ENCODE results near the gene ITIH3.

Gene ITIH3

DNA sequence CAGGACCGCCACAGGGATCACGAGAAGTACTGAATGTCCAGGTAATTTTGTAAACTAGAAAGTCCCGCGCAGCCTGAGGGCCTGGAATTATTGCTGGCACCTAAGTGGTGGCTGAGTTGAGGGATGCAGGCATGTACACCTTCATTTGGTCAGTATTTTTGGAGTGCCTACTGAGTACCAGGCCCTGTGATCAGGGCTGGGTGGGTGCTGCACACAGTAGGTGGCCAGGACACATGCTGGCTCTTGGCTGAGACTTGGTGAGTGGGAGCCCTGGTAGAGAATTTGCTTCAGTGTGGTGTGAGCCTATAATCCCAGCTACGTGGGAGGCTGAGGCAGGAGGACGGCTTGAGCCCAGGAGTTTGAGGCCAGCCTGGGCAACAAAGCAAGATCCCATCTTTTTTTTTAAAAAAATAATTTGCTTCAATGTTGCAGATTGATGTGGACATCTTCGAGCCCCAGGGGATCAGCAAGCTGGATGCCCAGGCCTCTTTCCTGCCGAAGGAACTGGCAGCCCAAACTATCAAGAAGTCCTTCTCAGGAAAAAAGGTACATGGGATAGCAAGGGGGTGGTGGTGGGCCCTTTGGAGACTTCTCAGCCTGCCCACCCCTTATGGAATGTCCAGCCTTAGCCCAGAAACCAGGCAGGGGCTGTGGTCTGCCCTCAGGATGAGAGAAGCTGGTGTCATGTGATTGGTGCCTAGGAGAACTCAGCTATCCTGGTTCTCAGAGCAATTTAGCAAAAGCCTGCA, 14.6 kb upstream of the ITIH3 start:
- no peak for DNase-seq (ENCODE audit: low read depth)

- no peak for DNase-seq (ENCODE audit: low read depth)
Observed at GRCh38 chr3:52781741-52782140, 12.9 kb upstream of the ITIH3 start.

DNA sequence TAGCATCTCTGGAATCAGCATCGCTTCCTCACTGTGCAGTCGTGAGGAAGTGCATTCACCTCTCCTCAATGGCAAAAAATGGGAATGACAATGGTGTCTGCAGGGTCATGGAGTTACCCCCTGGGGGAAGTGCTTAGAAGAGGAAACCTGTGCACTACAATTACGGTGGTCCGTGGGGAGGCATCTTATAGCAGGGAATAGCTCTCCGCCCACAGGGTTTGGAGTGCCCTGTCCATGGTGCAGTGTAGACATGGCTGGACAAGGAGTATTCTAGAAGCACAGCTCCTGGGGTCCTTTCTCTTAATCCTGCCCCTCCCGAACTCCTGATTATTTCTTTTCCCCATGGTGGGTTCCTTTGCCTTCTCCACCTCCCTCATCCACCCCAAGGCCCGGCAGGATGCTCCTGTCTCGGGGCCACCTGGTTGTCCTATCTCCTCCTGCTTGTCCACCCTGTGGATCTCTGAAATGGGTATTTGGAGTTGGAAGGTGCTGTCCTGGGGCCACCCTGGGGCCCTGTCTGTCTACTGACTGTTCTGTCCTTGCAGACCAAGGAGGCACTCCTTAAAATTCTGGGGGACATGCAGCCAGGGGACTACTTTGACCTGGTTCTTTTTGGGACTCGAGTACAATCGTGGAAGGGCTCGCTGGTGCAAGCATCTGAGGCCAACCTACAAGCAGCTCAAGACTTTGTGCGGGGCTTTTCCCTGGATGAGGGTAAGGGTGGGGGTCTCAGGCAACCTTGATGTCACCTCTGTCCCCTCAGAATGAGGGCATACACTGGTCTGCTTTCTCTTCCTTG, 12.0 kb upstream of the ITIH3 start:
- no peak for DNase-seq (ENCODE audit: low read depth)

DNA sequence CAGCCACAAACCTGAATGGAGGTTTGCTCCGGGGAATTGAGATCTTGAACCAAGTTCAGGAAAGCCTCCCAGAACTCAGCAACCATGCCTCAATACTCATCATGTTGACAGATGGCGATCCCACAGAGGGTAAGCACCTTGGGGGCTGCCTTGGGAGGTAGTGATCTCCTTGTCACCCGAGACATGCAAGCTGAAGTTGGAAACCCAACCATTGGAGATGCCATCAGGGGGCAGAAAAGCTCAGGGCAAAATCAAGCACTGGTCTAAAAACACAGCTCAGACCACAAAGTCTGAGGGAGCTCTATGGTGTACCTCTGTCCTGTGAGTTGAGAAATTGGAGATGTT, 11.4 kb upstream of the ITIH3 start:
- no peak for DNase-seq (ENCODE audit: low read depth)

DNA sequence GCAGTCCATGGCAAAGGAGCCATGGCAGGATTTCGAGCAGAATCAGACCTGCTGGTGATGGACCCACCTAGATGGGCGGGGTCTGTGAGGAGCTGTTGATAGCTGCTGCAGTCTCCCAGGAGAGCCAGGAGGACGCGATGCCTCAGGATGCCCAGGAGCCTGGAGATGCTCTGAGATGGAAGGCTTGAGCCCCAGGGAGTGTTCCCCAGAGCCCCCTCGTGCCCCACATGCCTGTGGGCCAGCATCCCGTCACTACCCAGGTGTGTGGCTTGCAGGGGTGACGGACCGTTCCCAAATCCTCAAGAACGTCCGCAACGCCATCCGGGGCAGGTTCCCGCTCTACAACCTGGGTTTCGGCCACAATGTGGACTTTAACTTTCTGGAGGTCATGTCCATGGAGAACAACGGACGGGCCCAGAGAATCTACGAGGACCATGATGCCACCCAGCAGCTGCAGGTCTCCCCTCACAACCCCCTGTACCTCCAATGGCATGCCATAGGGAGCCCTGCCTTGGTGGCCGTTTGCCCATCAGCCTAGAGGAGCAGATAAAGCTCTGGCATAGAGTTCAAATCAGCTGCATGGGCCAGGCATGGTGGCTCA, 10.5 kb upstream of the ITIH3 start:
- no peak for DNase-seq (ENCODE audit: low read depth)

GRCh38 chr3:52784931-52785590, 9.5 kb upstream of the ITIH3 start:
- no peak for DNase-seq (ENCODE audit: low read depth)

DNA sequence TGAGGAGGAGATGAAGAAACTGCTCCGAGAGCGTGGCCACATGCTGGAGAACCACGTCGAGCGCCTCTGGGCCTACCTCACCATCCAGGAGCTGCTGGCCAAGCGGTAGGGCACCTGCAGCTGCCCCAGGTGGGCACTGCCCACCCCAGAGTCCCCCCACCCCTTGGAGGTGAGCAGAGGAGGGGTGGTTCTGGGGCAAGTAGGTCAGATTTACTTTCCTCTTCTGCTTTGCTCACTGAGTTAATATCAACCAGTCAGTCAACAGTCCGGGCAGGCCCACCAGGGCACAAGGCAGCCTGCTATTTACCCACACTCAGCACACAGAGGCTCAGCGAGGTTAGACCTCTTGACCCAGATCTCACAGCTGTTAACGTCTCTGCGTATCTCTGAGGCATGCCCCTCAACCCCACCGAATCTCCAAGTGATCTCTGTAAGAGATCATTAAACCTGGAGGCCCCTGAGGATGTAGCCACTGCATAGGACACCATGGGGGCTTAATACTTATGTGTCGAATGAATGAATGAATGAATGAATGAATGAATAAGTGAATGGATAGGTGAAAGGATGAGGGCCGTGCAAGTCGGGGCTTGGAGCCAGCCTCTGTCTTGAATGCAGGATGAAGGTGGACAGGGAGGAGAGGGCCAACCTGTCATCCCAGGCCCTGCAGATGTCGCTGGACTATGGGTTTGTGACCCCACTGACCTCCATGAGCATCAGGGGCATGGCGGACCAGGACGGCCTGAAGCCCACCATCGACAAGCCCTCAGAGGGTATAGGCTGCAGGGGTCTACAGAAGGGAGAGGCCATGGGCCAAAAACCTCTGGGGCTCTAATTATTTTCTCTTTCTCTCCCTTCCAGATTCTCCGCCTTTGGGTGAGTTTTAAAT, 8.0 kb upstream of the ITIH3 start:
- no peak for DNase-seq (ENCODE audit: low read depth)

- no peak for DNase-seq (ENCODE audit: low read depth)
Observed at GRCh38 chr3:52787246-52787645, 7.3 kb upstream of the ITIH3 start.

DNA sequence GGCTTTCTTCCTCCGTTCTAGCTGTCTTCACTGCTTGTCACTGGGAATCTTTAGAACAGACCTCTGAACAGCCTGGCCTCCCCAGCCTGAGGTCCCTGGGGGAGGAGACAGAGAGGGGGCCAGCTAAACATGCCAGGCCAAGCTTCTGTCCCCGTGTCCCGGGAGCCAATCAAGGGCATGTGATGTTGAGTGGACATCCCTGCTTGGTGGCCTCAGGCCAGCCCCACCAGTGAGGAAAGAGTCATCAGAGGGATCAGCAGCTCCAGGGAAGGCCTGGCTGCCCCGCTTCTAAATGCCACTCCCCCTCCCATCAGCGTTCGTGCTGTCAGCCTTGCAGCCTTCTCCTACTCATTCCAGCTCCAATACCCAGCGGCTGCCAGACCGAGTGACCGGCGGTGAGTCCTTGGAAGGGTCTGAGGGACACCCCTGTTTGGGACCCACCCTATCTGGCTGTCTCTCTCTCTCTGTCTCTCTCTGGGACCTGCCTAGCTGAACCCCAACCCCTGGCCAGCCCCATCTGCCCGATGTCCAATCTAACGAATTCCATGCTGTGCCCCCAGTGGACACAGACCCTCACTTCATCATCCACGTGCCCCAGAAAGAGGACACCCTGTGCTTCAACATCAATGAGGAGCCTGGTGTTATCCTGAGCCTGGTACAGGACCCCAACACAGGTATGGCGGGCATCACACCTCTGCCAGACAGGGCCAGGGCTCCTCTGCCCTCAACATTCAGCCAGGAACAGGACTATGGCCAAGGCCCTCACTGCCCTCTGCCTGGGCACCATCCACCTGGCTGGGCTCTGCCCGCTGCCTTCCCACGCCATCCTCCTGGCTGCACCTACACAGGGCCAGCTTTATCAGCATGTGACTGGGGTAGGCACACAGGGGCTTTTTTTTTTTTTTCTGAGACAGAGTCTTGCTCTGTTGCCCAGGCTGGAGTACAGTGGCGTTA, 6.6 kb upstream of the ITIH3 start:
- DNase-seq (ENCODE audit: low read depth) = no peak

DNA sequence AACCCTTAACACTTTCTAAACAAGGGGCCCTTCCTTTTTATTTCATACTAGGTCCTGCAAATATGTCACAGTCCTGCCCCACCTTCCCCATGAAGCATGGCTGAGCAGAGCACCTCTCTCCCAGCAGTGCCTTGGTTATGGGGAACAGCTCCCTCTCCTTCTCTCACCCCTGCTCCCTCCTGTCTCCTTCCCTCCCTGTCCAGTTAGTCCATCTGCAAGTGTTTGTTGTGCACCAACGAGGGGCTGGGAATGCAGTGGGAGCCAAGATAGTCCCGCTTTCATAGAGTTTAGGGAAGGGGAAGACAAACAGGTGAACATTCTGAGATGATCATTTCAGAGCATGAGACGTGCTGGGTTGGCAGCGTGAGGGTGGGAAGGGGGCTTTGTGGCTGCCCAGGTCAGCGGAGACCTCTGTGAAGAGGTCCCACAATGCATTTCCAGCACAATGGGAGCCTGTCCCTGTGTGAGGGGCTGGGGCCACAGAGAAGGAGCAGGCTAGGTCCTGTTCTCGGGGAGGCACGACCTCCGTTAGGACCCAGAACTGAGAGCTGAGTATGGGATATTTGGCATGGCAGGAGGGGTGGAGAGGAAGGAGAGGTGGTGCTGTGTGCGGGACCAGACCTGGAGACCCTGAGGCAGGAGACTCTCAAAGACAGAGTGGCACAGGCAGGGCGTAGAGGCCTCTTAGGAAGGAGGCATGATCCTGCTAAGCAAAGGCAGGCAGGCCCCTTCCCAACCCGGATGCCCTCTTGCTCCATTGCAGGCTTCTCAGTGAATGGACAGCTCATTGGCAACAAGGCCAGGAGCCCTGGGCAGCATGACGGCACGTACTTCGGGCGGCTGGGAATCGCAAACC, 5.5 kb upstream of the ITIH3 start:
- no peak for DNase-seq (ENCODE audit: low read depth)

DNA sequence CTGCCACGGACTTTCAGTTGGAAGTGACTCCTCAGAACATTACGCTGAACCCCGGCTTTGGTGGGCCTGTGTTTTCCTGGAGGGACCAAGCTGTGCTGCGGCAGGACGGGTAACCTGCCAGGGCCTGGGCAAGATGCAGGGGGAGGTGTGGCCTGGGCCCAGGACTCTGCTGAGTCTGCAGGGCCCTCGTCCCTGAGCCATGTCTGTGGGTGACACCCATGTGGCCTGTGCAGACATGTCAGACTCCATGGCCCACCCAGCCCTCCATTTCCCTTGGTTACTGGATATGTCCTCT, 4.9 kb upstream of the ITIH3 start:
- no peak for DNase-seq (ENCODE audit: low read depth)

- DNase-seq (ENCODE audit: low read depth) = no peak
Observed at GRCh38 chr3:52790337-52790736, 4.3 kb upstream of the ITIH3 start.

GRCh38 chr3:52790741-52791140, 3.9 kb upstream of the ITIH3 start:
- DNase-seq (ENCODE audit: low read depth) = no peak

DNA sequence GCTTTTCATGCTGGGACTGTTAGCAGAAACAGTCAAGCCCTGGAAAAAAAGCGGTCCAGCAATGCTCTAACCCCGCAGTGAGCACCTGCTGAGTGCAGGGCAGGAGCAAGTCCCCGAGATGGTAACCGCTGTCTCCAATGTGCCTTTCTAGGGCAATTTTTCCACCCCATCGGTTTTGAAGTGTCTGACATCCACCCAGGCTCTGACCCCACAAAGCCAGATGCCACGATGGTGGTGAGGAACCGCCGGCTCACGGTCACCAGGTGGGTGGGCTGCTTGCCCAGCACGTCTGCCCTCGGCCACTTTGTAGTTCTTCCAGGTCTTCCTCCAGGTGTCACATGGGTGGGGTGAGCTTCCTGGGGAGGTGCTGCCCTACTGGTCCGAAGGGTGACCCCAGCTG, 3.2 kb upstream of the ITIH3 start:
- DNase-seq (ENCODE audit: low read depth) = no peak

DNA sequence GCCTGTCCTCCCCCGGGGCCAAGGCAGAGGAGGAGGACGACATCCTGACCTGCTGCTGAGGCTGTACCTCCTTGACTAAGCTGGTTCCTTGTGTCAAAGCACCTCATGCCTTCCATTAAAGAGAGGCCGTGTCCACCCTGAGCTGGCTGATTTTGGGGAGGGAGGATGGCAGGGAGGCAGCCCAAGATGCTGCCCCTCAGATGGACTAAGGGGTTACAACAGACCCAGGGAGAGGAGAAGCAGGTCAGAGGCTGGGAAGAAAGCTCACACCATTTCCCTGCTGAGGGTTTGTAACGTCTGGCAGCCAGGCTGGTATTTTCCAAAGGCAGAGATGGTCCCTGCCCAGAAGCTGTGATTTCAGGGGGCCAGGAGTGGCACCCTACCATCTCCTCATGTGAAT, 2.7 kb upstream of the ITIH3 start:
- DNase-seq (ENCODE audit: low read depth) = no peak

DNA sequence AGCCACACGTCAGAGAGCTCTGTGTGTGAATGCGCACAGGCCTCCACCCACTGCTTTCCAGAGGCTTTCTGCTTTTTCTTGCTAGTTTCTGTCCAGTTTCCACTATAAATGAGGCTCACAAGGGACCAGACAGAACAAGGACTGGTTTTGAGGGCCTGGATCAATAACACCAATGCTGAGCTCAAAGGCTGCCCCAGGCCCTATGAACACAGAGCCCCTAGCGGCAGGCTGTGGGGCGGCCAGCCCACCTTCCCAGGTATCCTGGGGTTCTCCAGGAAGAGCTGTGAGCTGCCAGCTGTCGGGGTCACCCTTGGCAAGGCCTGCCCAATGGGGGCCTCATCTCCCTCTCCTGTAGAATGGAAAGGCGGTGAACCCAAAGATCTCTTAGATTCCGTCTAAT, 2.2 kb upstream of the ITIH3 start:
- DNase-seq (ENCODE audit: low read depth) = no peak

GRCh38 chr3:52792961-52793695, 1.5 kb upstream of the ITIH3 start:
- peak; percentile 19 for DNase-seq (ENCODE audit: low read depth)

DNA sequence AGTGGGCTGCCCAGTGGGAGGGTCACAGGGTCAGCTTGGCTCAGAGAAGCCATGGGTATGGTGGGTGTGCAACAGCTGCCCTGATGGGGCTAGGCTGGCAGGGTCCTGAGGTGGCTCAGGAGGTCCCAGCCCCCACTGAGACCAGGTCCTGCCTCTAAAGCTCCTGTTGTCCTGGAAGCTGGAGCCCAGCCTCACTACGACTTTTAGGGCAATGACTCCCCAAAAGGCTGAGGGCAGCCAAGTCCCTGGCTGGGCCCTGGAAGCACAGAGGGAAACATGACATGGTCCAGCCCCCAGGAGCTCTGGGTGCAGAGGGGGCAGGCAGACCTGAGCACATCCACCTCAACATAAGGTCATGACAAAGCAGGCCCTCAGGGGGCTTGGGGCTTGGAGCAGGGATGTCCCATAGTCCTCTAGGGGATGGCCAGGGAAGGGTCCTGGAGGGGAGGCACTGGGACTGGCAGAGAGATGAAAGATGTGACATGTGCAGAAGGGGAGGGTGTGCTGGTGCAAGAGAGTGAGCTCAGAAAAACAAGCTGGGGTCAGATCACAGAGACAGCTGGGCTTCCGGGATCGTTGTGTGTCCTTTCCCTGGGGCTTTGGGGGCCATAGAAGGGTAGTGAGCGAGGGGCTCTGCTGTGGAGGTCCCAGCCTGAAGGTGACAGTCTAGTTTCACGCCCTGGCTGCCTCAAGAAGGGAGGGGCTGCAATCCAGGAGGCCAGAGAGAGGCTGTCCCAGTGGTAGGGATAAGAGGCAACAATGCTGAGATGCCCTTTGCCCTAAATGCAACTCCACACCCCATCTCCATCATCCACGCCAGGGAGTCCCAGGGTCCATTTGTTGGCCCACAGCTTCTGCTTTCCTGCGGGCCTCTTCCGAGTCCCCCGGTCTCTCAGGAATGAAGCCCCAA, 639 bp upstream of the ITIH3 start:
- DNase-seq (ENCODE audit: low read depth) = no peak
